Breast epithelium (tissue), 3 donors: ENCODE measurements around the gene LGALSL.

Source experiments
- CTCF ChIP-seq, 3 donors: fragments of 450-650 bp; IDR thresholded peaks; one replicate each; pipeline ENCODE4 v1.5.1; 2016 to 2017; ENCODE audit warnings: antibody characterized with exemption in 3 of 3, mild to moderate bottlenecking in 3 of 3, moderate library complexity in 3 of 3
- POLR2A ChIP-seq: fragments of 450-650 bp; IDR thresholded peaks from one replicate; pipeline ENCODE4 v1.6.1; 2016; ENCODE audit warnings: antibody characterized with exemption, mild to moderate bottlenecking, moderate library complexity

GRCh38 chr2:64460330-64460729 lies 6.4 kb downstream of the LGALSL start:
- TF ChIP-seq CTCF (IDR thresholded peaks at IDR 0.05) (no peak), POLR2A (no peak)
